ENCODE data around the gene AXIN2. TPM values are rescaled to one million over a fixed set of nuclear protein-coding genes. Genes with fewer than 3 reads are reported as not detected.

The AXIN2 gene
- total RNA-seq, 4 donors from 2014 or later, result 3.7 to 6.2 (median 4.6) TPM

GRCh38 chr17:65515959-65516948, 45.2 kb downstream of the AXIN2 start:
- TF ChIP-seq, protein P1, sequence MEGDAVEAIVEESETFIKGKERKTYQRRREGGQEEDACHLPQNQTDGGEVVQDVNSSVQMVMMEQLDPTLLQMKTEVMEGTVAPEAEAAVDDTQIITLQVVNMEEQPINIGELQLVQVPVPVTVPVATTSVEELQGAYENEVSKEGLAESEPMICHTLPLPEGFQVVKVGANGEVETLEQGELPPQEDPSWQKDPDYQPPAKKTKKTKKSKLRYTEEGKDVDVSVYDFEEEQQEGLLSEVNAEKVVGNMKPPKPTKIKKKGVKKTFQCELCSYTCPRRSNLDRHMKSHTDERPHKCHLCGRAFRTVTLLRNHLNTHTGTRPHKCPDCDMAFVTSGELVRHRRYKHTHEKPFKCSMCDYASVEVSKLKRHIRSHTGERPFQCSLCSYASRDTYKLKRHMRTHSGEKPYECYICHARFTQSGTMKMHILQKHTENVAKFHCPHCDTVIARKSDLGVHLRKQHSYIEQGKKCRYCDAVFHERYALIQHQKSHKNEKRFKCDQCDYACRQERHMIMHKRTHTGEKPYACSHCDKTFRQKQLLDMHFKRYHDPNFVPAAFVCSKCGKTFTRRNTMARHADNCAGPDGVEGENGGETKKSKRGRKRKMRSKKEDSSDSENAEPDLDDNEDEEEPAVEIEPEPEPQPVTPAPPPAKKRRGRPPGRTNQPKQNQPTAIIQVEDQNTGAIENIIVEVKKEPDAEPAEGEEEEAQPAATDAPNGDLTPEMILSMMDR (IDR thresholded peaks at IDR 0.05; ENCODE audit: low read depth), result no peak

GRCh38 chr17:65515512-65515911, 45.9 kb downstream of the AXIN2 start:
- TF ChIP-seq, protein P1 (IDR thresholded peaks at IDR 0.05; ENCODE audit: low read depth), result no peak

- TF ChIP-seq, protein P1 (IDR thresholded peaks at IDR 0.05; ENCODE audit: low read depth), result no peak
These were observed 46.9 kb downstream of the AXIN2 start for GRCh38 chr17:65514541-65514940.

- TF ChIP-seq, protein P1 (IDR thresholded peaks at IDR 0.05; ENCODE audit: low read depth), result no peak
These were observed 47.4 kb downstream of the AXIN2 start for GRCh38 chr17:65514082-65514481.

DNA sequence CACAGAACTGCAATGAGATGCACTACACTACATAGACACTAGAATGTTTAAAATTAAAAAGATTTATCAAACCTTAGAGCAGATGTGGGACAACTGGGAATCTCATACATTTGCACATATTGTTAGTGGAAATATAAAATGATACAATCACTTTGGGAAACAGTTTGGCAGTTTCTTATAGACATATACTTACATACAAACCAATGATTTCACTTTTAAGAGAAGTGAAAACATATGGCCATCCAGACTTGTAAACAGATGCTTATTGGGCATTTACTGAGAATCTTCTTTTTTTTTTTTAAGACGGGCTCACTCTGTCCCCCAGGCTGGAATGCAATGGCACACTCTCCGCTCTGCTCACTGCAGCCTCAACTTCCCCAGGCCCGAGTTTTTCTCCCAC, 50.1 kb downstream of the AXIN2 start:
- TF ChIP-seq, protein P1 (IDR thresholded peaks at IDR 0.05; ENCODE audit: low read depth), result no peak

DNA sequence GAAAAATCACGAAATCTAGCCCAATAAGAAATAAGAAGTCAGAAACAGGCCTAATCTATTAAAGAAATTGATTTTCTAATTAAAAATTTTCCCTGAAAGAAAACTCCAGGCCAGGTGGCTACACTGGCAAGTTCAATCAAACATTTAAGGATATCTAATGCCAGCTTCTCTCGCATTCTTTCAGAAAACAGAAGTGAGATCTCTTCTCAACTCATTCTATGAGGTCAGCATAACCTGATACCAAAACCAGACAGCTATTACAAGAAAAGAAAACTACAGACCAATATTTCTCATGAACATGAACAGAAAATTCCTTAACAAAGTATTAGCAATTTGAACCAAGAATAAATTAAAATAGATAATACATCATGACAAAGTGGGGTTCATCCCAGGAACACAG, 52.4 kb downstream of the AXIN2 start:
- TF ChIP-seq, protein P1 (IDR thresholded peaks at IDR 0.05; ENCODE audit: low read depth), result no peak

DNA sequence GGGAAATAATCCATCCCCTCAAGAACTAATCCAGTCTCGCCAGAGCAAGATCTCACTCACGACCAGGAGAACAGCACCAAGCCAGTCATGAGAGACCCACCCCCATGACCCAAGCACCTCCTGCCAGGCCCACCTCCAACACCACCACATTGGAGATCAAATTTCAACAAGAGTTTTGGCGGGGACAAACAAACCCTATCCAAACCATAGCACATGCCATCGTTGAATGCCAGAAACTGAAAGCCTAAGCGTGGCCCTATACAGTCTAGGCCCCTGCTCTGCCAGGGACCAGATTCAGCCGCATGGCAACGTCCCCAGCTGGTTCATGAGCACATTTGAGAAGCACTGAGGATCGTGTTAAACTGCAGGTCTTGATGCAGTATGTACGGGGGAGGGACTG, 57.3 kb downstream of the AXIN2 start:
- TF ChIP-seq, protein P1 (IDR thresholded peaks at IDR 0.05; ENCODE audit: low read depth), result no peak
